Breast epithelium (tissue), 4 donors: ENCODE data around the gene BTLA. TPM values are rescaled to one million over a fixed set of nuclear protein-coding genes. Genes with fewer than 3 reads are reported as not detected.

Experiments used
- DNase-seq, 2 donors: peaks; one replicate each; pipeline ENCODE4 v3.0.0-alpha.2; 2019; ENCODE audit warnings: low spot score in 2 of 2
- H3K27ac ChIP-seq, 2 donors: fragments of 200-600 bp; sonication (generic) in 1 of 2; one replicate each; pipeline ENCODE4 v1.5.1; 2016 to 2019; ENCODE audit warnings: mild to moderate bottlenecking in 1 of 2
- H3K27me3 ChIP-seq, 2 donors: fragments of 200-600 bp; sonication (generic) in 1 of 2; one replicate each; pipeline versions ENCODE4 v1.5.1 to v1.6.0; 2017 to 2019; ENCODE audit warnings: control low read depth in 1 of 2, mild to moderate bottlenecking in 1 of 2
- H3K36me3 ChIP-seq: fragments of 200-600 bp; one replicate; pipeline ENCODE4 v1.5.1; 2019
- H3K4me1 ChIP-seq, 2 donors: fragments of 200-600 bp; sonication (generic); one replicate each; pipeline ENCODE4 v1.5.1; 2016 to 2019; ENCODE audit warnings: control low read depth in 1 of 2
- H3K4me3 ChIP-seq, 3 donors: fragments of 200-600 bp; sonication (generic); 1 replicate in 2 of 3; 2 replicates in 1 of 3; pipeline ENCODE4 v1.5.1; 2016 to 2019; ENCODE audit warnings: mild to moderate bottlenecking in 3 of 3, moderate library complexity in 2 of 3
- H3K9me3 ChIP-seq, 2 donors: fragments of 200-600 bp; sonication (generic) in 1 of 2; one replicate each; pipeline ENCODE4 v1.5.1; 2016 to 2019; ENCODE audit warnings: control low read depth in 1 of 2
- POLR2A ChIP-seq: fragments of 450-650 bp; IDR thresholded peaks from one replicate; pipeline ENCODE4 v1.6.1; 2016; ENCODE audit warnings: antibody characterized with exemption, mild to moderate bottlenecking, moderate library complexity
- POLR2AphosphoS5 ChIP-seq, 3 donors: sonication (generic); formaldehyde crosslinking; IDR thresholded peaks; one replicate each; pipeline ENCODE4 v1.6.1; 2017; ENCODE audit warnings: antibody characterized with exemption in 3 of 3
- intact Hi-C: fragments of 100-400 bp; cut with DNase I; formaldehyde crosslinking; loops from one replicate; pipeline ENCODE4 v1.15.1; 2023; ENCODE audit warnings: low total_unique reads
- total RNA-seq, 3 donors: library from RNA; depleted of rRNA; stranded (reverse); fragments of >200 nt; gene quantifications; one replicate each; pipeline ENCODE4 v1.1.0, GENCODE V29; 2016
- TF ChIP-seq, protein P1 (sequence below), 3 donors: fragments of 450-650 bp; IDR thresholded peaks; one replicate each; pipeline ENCODE4 v1.5.1; 2016 to 2017; ENCODE audit warnings: antibody characterized with exemption in 3 of 3, mild to moderate bottlenecking in 3 of 3, moderate library complexity in 3 of 3

Gene BTLA
- total RNA-seq, 3 donors from 2014 or later, result 0.80 to 1.5 (median 0.98) TPM

DNA sequence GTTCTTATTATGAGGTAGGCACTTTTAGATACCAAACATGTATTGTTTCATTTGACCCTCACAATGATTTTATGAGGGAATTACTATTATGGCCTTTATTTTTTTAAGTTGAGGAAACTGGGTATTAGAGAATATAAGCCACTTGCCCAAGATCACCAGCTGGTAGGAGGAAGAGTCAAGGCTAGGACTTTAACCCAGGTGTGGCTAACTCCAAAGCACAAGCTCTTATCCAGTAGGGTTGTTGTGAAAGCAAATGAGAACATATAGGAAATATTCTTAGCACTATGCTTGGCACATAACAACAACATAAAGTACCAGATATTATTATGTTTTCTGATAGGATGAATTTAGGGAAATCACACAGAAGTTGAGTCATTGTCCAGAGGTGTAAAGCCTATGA lies 7.9 kb downstream of the BTLA start:
- intact Hi-C loops, result no loop called here

DNA sequence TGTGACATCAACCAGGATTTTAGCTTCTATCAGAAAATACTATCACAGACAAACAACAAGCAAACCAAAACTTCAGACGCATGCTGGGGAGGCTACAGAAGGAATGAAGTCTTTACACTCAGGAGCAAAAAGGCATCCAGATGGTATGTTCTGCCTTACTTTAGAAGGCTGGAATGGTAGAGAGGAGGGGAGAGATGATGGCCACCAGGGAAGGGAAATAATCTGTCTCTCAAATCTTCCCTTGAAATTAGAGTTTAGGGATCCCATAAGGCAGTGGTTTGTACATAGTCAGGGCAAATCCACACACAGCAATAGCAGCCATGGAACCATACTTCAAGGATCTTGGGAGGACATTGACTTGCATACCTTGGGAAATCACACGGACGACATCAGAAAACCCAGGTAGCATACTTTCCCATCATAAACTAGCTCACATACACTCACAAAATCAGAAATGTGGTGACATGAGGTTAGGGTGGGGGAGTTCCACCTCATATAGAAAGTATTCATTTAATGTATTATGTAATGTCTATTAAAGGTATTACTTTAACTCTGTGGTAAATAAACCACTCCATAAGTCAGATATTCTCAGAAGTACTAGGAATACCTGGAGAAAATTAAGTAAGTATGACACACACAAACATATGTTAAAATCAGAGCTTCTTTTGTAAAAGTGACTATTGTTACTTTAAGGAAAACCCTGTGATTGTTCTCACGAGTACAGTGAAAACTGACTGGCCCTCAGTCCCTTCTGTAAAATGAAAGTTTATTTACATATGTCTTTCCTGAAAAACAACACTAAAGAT lies 9.4 kb downstream of the BTLA start:
- no peak for DNase-seq
- H3K27ac ChIP-seq, result no peak overlapping the region
- TF ChIP-seq, protein P1, sequence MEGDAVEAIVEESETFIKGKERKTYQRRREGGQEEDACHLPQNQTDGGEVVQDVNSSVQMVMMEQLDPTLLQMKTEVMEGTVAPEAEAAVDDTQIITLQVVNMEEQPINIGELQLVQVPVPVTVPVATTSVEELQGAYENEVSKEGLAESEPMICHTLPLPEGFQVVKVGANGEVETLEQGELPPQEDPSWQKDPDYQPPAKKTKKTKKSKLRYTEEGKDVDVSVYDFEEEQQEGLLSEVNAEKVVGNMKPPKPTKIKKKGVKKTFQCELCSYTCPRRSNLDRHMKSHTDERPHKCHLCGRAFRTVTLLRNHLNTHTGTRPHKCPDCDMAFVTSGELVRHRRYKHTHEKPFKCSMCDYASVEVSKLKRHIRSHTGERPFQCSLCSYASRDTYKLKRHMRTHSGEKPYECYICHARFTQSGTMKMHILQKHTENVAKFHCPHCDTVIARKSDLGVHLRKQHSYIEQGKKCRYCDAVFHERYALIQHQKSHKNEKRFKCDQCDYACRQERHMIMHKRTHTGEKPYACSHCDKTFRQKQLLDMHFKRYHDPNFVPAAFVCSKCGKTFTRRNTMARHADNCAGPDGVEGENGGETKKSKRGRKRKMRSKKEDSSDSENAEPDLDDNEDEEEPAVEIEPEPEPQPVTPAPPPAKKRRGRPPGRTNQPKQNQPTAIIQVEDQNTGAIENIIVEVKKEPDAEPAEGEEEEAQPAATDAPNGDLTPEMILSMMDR (IDR thresholded peaks at IDR 0.05), result no peak
- intact Hi-C loops, result no loop called here
- no peaks in the 10 kb centered on the region for H3K27me3 ChIP-seq
- H3K4me3 ChIP-seq, result no peak overlapping the region
- no peaks in the 10 kb centered on the region for H3K4me1 ChIP-seq
- no peaks in the 10 kb centered on the region for H3K36me3 ChIP-seq
- H3K9me3 ChIP-seq, result no peaks in the 10 kb centered on the region

More for the DNA sequence above, 7.9 kb downstream of the BTLA start:
- H3K27me3 ChIP-seq, result no peaks in the 10 kb centered on the region
- no peak for DNase-seq
- no peak overlapping the region for H3K4me3 ChIP-seq
- no peaks in the 10 kb centered on the region for H3K4me1 ChIP-seq
- H3K27ac ChIP-seq, result no peak overlapping the region
- H3K9me3 ChIP-seq, result no peaks in the 10 kb centered on the region
- no peaks in the 10 kb centered on the region for H3K36me3 ChIP-seq
- no peak for TF ChIP-seq POLR2AphosphoS5 (IDR thresholded peaks at IDR 0.05)
- no peak for TF ChIP-seq POLR2A
- TF ChIP-seq, protein P1 (IDR thresholded peaks at IDR 0.05), result no peak

DNA sequence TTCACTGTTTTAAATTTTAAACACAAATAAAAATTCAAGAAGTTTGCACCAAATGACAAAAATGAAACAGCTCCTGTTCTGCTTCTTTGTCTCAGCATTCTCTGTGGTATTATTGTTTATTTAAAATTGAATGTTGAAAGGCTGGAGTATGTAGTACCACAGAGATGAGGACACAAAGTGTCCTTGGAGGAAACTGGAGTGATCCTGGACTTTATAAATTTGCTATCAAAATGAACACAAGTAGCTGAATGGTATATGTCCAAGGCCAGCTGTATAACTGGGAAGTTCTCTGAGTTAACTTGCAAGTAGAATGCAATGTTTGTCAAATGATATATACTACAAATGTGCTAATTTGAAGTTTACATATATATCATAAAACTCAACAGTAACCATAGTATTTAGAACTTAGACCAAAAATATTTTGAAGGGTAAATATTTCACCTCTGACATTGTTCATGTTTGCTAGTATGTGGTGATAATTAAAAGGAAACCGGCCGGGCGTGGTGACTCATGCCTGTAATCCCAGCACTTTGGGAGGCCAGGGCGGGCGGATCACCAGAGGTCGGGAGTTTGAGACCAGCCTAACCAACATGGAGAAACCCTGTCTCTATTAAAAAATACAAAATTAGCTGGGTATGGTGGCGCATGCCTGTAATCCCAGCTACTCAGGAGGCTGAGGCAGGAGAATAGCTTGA lies 12.3 kb downstream of the BTLA start:
- DNase-seq, result no peak
- Histone ChIP-seq H3K27ac (no peak overlapping the region), H3K4me3 (no peak overlapping the region), H3K36me3 (no peaks in the 10 kb centered on the region), H3K9me3 (no peaks in the 10 kb centered on the region), H3K27me3 (no peaks in the 10 kb centered on the region), H3K4me1 (no peaks in the 10 kb centered on the region)
- intact Hi-C loops, result no loop called here
- TF ChIP-seq POLR2AphosphoS5 (IDR thresholded peaks at IDR 0.05) (no peak), POLR2A (no peak)
- TF ChIP-seq, protein P1 (IDR thresholded peaks at IDR 0.05), result no peak

DNA sequence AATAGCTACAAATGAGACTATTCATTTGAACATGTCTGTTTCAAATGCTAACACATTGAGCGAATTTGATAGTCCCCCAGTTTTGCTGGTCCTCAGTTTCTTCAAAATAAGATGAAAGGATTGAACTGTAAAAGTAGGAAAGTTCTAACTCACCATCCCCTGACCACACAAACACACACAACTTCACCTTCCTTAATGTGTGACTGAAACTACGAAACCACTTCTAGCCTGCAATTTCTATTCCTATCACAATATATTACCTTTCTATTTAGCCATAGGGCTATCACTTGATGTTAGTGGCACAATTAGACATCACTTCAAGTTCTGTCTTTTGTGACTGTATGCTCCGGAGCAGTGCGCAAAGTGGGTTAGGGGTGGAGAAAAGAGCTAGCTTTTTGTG lies 14.9 kb downstream of the BTLA start:
- DNase-seq, result no peak
- H3K9me3 ChIP-seq, result no peaks in the 10 kb centered on the region
- no peaks in the 10 kb centered on the region for H3K27me3 ChIP-seq
- intact Hi-C loops, result no loop called here
- TF ChIP-seq POLR2AphosphoS5 (IDR thresholded peaks at IDR 0.05) (no peak), POLR2A (no peak)
- TF ChIP-seq, protein P1 (IDR thresholded peaks at IDR 0.05), result no peak
- H3K27ac ChIP-seq, result no peak overlapping the region
- no peaks in the 10 kb centered on the region for H3K36me3 ChIP-seq
- no peaks in the 10 kb centered on the region for H3K4me1 ChIP-seq
- no peak overlapping the region for H3K4me3 ChIP-seq

DNA sequence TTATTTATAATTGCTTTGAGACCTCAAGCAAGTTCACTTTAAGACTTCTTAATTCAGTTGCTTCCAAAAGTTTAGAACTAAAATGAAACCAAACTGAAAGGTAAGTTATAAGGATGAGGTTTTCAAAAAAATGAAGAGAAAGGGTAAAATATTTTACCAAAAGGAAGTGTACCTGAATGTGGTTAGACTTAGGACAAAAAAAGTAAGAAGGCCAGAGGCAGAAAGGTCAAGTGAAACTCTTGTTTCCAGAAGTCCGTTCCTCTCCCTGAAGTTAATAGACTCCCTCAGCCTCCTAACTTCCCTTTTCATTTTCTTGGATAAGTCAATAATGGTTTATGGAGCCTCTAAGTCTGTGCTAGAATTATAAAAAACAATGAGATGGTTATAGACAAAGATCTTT lies 16.6 kb downstream of the BTLA start:
- no peaks in the 10 kb centered on the region for H3K4me1 ChIP-seq
- no peaks in the 10 kb centered on the region for H3K9me3 ChIP-seq
- no peak overlapping the region for H3K27ac ChIP-seq
- no peaks in the 10 kb centered on the region for H3K36me3 ChIP-seq
- intact Hi-C loops, result no loop called here
- H3K4me3 ChIP-seq, result no peak overlapping the region
- TF ChIP-seq POLR2AphosphoS5 (IDR thresholded peaks at IDR 0.05) (no peak), POLR2A (no peak)
- TF ChIP-seq, protein P1 (IDR thresholded peaks at IDR 0.05), result no peak
- no peaks in the 10 kb centered on the region for H3K27me3 ChIP-seq
- DNase-seq, result no peak
